Fibroblast of the conjunctiva (primary cell): ENCODE measurements around the gene HDAC6.

Experiments
- DNase-seq: peaks from one replicate; pipeline ENCODE4 v3.0.0-alpha.2; 2010; ENCODE audit warnings: low read depth

Gene HDAC6

GRCh38 chrX:48801280-48802088 is at the start of gene HDAC6:
Gene HDAC6 (plus strand): TSS chrX:48802067. CDS start chrX:48802693, 626 bp downstream.
- peak; percentile 98 for DNase-seq

- no peak for DNase-seq
Observed at GRCh38 chrX:48752498-48752897, 49.4 kb upstream of the HDAC6 start.

- DNase-seq: no peak
Observed at GRCh38 chrX:48753708-48754228, 48.1 kb upstream of the HDAC6 start.

DNA sequence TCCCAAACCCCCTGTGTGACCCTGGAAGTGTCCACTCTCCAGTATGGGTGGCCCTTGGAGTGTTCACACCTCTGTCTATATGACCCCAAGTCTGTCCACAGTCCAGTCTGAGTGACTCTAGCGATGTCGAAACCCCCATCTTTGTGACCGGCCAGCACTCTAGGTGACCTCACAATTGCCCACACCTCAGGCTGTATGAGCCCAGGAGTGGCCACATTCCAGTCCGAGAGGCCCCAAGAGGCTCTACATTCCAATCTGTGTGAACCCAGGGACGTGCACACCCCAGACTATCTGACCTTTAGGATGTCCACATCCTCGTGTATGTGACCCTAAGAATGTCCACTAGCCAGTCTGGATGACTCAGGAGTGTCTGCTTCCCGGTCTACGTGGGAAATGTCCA is 47.6 kb upstream of the HDAC6 start:
- DNase-seq: no peak

DNA sequence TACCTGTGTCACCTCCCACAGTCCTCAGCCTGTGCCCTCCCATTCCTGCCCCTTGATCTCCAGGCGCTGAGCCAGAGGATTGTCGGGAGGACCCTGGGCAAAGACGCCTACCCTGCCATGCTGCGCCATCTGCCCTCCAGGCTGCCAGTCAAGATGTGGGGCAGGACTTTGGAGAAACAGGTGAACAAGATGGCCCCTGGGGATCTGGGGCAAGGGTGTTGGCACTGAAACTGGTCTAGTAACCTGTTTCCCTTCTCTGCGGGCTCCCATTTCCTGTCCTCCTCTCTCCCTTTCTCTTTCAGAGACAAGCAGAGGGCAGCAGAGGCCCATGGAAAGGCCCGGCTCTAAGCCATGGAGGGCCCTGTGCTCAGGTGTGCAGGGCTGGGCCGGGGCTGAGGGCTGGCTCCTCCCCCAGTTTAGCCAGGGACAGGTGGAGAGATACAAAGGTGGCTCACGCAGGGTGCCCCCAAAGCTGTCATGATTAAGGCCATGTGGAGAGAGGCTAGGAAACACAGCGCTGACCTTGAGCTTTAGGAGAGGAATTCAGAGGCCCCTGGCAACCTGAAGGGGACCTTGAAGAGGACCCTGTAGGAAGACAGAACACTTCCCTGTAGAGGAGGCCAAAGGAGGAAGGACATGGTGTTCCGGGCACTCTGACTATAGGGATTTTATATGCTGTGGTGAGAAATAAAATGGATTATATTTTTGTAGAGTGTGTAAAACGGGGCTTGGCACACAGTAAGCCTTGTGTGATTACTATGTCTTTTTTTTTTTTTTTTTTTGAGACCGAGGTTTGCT is 40.0 kb upstream of the HDAC6 start, which contains the start of gene GLOD5:
TSS of gene GLOD5 (plus strand) at position 74 of the 798 bp plus-strand sequence. CDS start at position 118, 44 bp downstream.
- DNase-seq: no peak

DNA sequence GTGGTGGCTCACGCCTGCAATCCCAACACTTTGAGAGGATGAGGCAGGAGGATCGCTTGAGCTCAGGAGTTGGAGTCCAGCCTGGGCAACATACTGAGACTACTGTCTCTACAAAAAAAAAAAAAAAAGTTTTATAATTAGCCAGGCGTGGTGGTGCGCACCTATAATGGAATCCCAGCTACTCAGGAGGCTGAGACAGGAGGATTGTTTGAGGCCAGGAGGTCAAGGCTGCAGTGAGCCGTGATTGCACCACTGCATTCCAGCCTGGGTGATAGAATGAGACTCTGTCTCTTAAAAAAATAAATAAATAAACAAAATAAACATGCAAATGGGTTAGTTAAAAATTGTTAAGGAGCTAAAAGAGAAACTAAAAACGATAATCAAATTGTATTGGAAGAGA is 32.6 kb upstream of the HDAC6 start:
- DNase-seq: no peak

- DNase-seq: no peak
Observed at GRCh38 chrX:48770296-48770695, 31.6 kb upstream of the HDAC6 start.

GRCh38 chrX:48772602-48773001 is 29.3 kb upstream of the HDAC6 start:
- DNase-seq: no peak

DNA sequence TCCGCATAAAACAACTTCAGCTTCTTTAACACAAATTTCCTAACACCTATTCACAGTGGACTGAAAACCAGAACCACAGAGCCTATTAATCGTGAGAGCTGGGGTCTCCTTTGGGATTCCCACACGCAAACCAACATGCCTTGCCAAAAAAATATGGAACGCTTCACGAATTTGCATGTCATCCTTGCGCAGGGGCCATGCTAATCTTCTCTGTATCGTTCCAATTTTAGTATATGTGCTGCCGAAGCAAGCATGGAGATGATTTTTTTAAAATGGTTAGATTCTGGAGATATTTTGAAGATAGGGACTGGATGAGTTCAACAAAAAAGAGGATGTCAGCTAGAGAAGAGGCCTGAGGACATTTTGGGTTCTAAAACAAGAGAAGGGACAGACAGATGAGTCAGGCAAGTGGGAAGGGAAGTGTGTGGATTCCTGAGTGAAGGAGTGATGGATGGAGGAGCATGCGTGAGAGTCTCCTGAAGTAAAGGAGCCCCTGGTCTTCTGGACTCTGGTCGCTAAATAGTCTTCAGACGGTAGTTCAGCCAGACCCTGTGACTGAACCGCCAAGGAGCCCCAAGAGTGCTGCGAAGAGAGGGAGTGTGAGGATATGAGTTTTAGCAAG is 24.9 kb upstream of the HDAC6 start:
- no peak for DNase-seq

- DNase-seq: no peak
Observed at GRCh38 chrX:48779399-48779798, 22.5 kb upstream of the HDAC6 start.

DNA sequence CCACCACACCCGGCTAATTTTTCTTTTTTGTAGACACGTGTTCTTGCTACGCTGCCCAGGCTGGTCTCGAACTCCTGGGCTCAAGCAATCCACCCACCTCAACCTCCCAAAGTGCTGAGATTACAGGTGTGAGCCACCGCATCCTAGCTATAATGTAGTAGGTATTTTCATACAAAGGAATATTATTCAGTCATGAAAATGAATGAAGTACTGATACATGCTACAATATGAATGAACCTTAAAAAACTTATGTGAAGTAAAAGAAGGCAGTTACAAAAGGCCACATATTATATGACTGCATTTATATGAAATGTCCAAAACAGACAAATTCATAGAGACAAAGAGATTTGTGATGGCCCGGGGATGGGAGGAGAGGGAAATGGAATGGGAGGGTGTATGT is 20.2 kb upstream of the HDAC6 start:
- no peak for DNase-seq

- no peak for DNase-seq
Observed at GRCh38 chrX:48782216-48782615, 19.7 kb upstream of the HDAC6 start.

- no peak for DNase-seq
Observed at GRCh38 chrX:48782795-48783194, 19.1 kb upstream of the HDAC6 start.

- DNase-seq: no peak
Observed at GRCh38 chrX:48784726-48785125, 17.1 kb upstream of the HDAC6 start.

- no peak for DNase-seq
Observed at GRCh38 chrX:48785186-48785539, 16.7 kb upstream of the HDAC6 start.

- no peak for DNase-seq
Observed at GRCh38 chrX:48785540-48786214, 16.2 kb upstream of the HDAC6 start.

- DNase-seq: no peak
Observed at GRCh38 chrX:48786341-48786800, 15.5 kb upstream of the HDAC6 start, which contains the start of gene GATA1. Gene GATA1 (plus strand): TSS chrX:48786590. CDS start chrX:48791110, 4,520 bp downstream.

DNA sequence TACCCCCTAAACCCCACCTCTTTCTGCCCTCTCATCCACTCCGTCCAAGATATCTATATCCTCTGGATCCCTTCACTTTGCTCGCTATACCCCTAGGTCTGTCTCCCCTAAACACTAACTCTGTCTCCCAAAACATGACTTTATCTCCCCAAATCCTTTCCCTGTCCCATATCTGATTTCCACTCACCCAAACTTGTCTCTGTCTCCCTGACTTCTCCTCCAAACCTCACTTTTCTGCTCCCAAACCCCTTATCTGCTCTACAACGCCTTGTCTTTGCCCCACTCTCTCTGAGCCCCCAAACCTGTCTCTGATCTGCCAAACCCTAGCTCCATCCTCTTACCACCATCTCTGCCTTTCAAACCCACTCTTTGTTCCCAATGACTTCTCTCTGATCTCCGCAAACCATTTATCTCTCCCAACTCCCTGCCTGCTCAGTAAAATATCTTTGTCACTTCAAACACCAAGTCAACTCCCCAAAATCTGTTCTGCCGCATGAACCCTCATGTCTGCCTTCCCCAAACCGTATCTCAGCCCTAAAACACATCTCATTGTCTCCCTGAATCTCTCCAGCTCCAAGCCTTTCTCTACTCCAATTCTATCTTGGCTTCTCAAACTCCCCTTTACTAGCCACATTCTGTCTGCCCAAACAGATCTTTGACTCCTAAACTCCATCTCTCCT is 14.9 kb upstream of the HDAC6 start:
- DNase-seq: no peak

GRCh38 chrX:48787505-48788443 is 14.1 kb upstream of the HDAC6 start:
- no peak for DNase-seq
